Stimulated activated CD4-positive, alpha-beta T cell treated with anti-CD3 and anti-CD28 coated beads, TNF-alpha, amount 100 ng/mL, for 1 hour (primary cell): ENCODE results near the gene EXOC6B.

Experiments
- DNase-seq, 3 donors: peaks; one replicate each; pipeline ENCODE4 v3.0.0-alpha.2; 2020; ENCODE audit warnings: low read depth in 3 of 3, low spot score in 1 of 3

EXOC6B gene

GRCh38 chr2:72744049-72744448, 81.8 kb downstream of the EXOC6B start:
- no peak for DNase-seq

- DNase-seq, result no peak
Observed at GRCh38 chr2:72743481-72743880, 82.4 kb downstream of the EXOC6B start.

- DNase-seq, result no peak
Observed at GRCh38 chr2:72738096-72738495, 87.7 kb downstream of the EXOC6B start.

- DNase-seq, result no peak
Observed at GRCh38 chr2:72734432-72734831, 91.4 kb downstream of the EXOC6B start.

- no peak for DNase-seq
Observed at GRCh38 chr2:72731116-72731515, 94.7 kb downstream of the EXOC6B start.

- DNase-seq, result no peak
Observed at GRCh38 chr2:72727356-72727755, 98.5 kb downstream of the EXOC6B start.

- DNase-seq, result no peak
Observed at GRCh38 chr2:72723769-72724370, 102.0 kb downstream of the EXOC6B start.

- no peak for DNase-seq
Observed at GRCh38 chr2:72722492-72723070, 103.3 kb downstream of the EXOC6B start.

- DNase-seq, result no peak
Observed at GRCh38 chr2:72719416-72719815, 106.4 kb downstream of the EXOC6B start.

- DNase-seq, result no peak
Observed at GRCh38 chr2:72718876-72719275, 107.0 kb downstream of the EXOC6B start.

- no peak for DNase-seq
Observed at GRCh38 chr2:72716601-72717000, 109.2 kb downstream of the EXOC6B start.

- DNase-seq, result no peak
Observed at GRCh38 chr2:72713857-72714256, 112.0 kb downstream of the EXOC6B start.

GRCh38 chr2:72712977-72713376, 112.9 kb downstream of the EXOC6B start:
- DNase-seq, result no peak

GRCh38 chr2:72712304-72712703, 113.5 kb downstream of the EXOC6B start:
- no peak for DNase-seq

GRCh38 chr2:72710418-72711152, 115.2 kb downstream of the EXOC6B start:
- DNase-seq, result no peak

- DNase-seq, result no peak
Observed at GRCh38 chr2:72708236-72708635, 117.6 kb downstream of the EXOC6B start.

- no peak for DNase-seq
Observed at GRCh38 chr2:72698300-72698699, 127.5 kb downstream of the EXOC6B start.

- no peak for DNase-seq
Observed at GRCh38 chr2:72696559-72696958, 129.3 kb downstream of the EXOC6B start.

- no peak for DNase-seq
Observed at GRCh38 chr2:72695676-72696075, 130.2 kb downstream of the EXOC6B start.

GRCh38 chr2:72694715-72695496, 130.9 kb downstream of the EXOC6B start:
- no peak for DNase-seq

- DNase-seq, result no peak
Observed at GRCh38 chr2:72689579-72690195, 136.1 kb downstream of the EXOC6B start.
